ENCODE results near the gene ATF3.

ATF3 gene

GRCh38 chr1:212608392-212608958 is at the start of gene ATF3:
TSS of gene ATF3 (plus strand) at chr1:212608761. CDS start at chr1:212615022, 6,261 bp downstream.
- DNase-seq = peak; percentile 78

GRCh38 chr1:212559929-212560328 is 48.6 kb upstream of the ATF3 start:
- no peak for DNase-seq

- DNase-seq = no peak
Observed at GRCh38 chr1:212560933-212561460, 47.6 kb upstream of the ATF3 start.

GRCh38 chr1:212561501-212561931 is 47.0 kb upstream of the ATF3 start:
- DNase-seq = no peak

- DNase-seq = no peak
Observed at GRCh38 chr1:212562771-212563170, 45.8 kb upstream of the ATF3 start.

GRCh38 chr1:212565079-212565478 is 43.5 kb upstream of the ATF3 start:
- DNase-seq = no peak

GRCh38 chr1:212565571-212566305 is 42.8 kb upstream of the ATF3 start:
- no peak for DNase-seq

GRCh38 chr1:212566522-212567479 is 41.8 kb upstream of the ATF3 start:
- DNase-seq = peak; percentile 10

GRCh38 chr1:212567638-212568037 is 40.9 kb upstream of the ATF3 start:
- no peak for DNase-seq

- DNase-seq = no peak
Observed at GRCh38 chr1:212568978-212569537, 39.5 kb upstream of the ATF3 start.

GRCh38 chr1:212574732-212575131 is 33.8 kb upstream of the ATF3 start:
- DNase-seq = no peak

GRCh38 chr1:212575333-212575732 is 33.2 kb upstream of the ATF3 start:
- DNase-seq = no peak

GRCh38 chr1:212578041-212578440 is 30.5 kb upstream of the ATF3 start:
- DNase-seq = no peak

GRCh38 chr1:212581034-212581433 is 27.5 kb upstream of the ATF3 start:
- no peak for DNase-seq

GRCh38 chr1:212582291-212582690 is 26.3 kb upstream of the ATF3 start:
- no peak for DNase-seq

GRCh38 chr1:212582808-212583615 is 25.5 kb upstream of the ATF3 start:
- no peak for DNase-seq

GRCh38 chr1:212583643-212584042 is 24.9 kb upstream of the ATF3 start:
- no peak for DNase-seq

- DNase-seq = no peak
Observed at GRCh38 chr1:212584092-212584886, 24.3 kb upstream of the ATF3 start.

- no peak for DNase-seq
Observed at GRCh38 chr1:212585210-212585609, 23.4 kb upstream of the ATF3 start.

- no peak for DNase-seq
Observed at GRCh38 chr1:212586206-212587015, 22.1 kb upstream of the ATF3 start.
